OCI-LY1 (cell line): Measurements from ENCODE around the gene DHX9.

Experiments used
- H2AFZ ChIP-seq: fragments of 200-600 bp; sonication (generic), shearing (Covaris generic); 2 replicates; pipeline ENCODE4 v1.6.0; 2014; ENCODE audit warnings: antibody characterized with exemption, mild to moderate bottlenecking, low read length
- H3F3A ChIP-seq: fragments of 200-600 bp; sonication (generic), shearing (Covaris generic); 2 replicates; pipeline ENCODE4 v1.6.0; 2014; ENCODE audit warnings: mild to moderate bottlenecking, antibody characterized with exemption, low read length, moderate library complexity; ENCODE audit not compliant: insufficient read depth
- H3K27ac ChIP-seq: fragments of 200-600 bp; sonication (generic); 2 replicates; pipeline ENCODE4 v1.5.1; 2014; ENCODE audit warnings: low read length, mixed run types, mild to moderate bottlenecking, low read depth; ENCODE audit not compliant: poor library complexity, severe bottlenecking
- H3K27me3 ChIP-seq: fragments of 200-600 bp; sonication (generic); 2 replicates; pipeline ENCODE4 v1.6.0; 2014; ENCODE audit warnings: antibody characterized with exemption, mild to moderate bottlenecking, low read length, moderate library complexity; ENCODE audit not compliant: insufficient read depth
- H3K36me3 ChIP-seq: fragments of 200-600 bp; sonication (generic); 2 replicates; pipeline ENCODE4 v1.6.1; 2014; ENCODE audit warnings: mild to moderate bottlenecking, antibody characterized with exemption, low read length, moderate library complexity, mixed read lengths; ENCODE audit not compliant: insufficient read depth
- H3K4me1 ChIP-seq: fragments of 200-600 bp; sonication (generic); 2 replicates; pipeline ENCODE4 v1.5.1; 2014; ENCODE audit warnings: mild to moderate bottlenecking, low read length, moderate library complexity; ENCODE audit not compliant: insufficient read depth, severe bottlenecking
- H3K4me2 ChIP-seq: fragments of 200-600 bp; sonication (generic), shearing (Covaris generic); 2 replicates; pipeline ENCODE4 v1.6.1; 2014; ENCODE audit warnings: low read length
- H3K4me3 ChIP-seq: fragments of 200-600 bp; sonication (generic); 2 replicates; pipeline ENCODE4 v1.5.1; 2014; ENCODE audit warnings: low read length, low read depth, mild to moderate bottlenecking, mixed read lengths; ENCODE audit not compliant: poor library complexity, severe bottlenecking
- H3K79me2 ChIP-seq: fragments of 200-600 bp; shearing (Covaris generic); 2 replicates; pipeline ENCODE4 v1.6.1; 2016; ENCODE audit warnings: mixed run types, low read length, mixed read lengths; ENCODE audit not compliant: insufficient read depth
- H3K9ac ChIP-seq: fragments of 200-600 bp; sonication (generic), shearing (Covaris generic); 2 replicates; pipeline ENCODE4 v1.6.1; 2014; ENCODE audit warnings: mild to moderate bottlenecking, low read length, mixed read lengths
- H3K9me2 ChIP-seq: fragments of 200-600 bp; sonication (generic), shearing (Covaris generic); 2 replicates; pipeline ENCODE4 v1.6.1; 2014; ENCODE audit warnings: low read depth, mild to moderate bottlenecking, low read length, mixed read lengths
- H3K9me3 ChIP-seq: fragments of 200-600 bp; shearing (Covaris generic); 2 replicates; pipeline ENCODE4 v1.6.1; 2014; ENCODE audit warnings: low read length, mixed read lengths
- H4K20me1 ChIP-seq: fragments of 200-600 bp; sonication (generic), shearing (Covaris generic); 2 replicates; pipeline ENCODE4 v1.6.0; 2016; ENCODE audit warnings: mild to moderate bottlenecking, low read length; ENCODE audit not compliant: insufficient read depth
- EZH2 ChIP-seq: fragments of 200-600 bp; sonication (generic), shearing (Covaris generic); IDR thresholded peaks from 2 replicates; pipeline ENCODE4 v1.8.0; 2017; ENCODE audit warnings: borderline replicate concordance, mixed run types, mild to moderate bottlenecking, antibody characterized with exemption, low read length, moderate library complexity, mixed read lengths
- TF ChIP-seq, protein P1 (sequence below): fragments of 200-600 bp; sonication (generic), shearing (Covaris generic); IDR thresholded peaks from 2 replicates; pipeline ENCODE4 v1.5.1; 2017; ENCODE audit warnings: mild to moderate bottlenecking, antibody characterized with exemption, low read length, moderate library complexity, mixed read lengths

The DHX9 gene

DNA sequence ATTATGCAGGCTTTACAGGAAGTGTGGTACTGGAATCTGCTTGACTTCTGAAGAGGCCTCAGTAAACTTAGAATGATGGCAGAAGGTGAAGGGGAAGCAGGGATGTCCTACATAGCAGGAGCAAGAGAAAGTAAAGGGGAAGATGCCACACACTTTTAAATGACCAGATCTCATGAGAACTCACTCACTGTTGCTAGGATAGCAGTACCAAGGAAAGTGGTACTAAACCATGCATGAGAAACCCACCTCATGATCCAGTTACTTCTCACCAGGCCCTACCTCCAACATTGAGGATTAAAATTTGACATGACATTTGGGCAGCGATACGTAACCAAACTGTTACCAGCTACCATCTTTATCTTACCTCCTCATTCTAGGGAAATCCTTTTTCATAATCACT lies 9.6 kb downstream of the DHX9 start:
- Histone ChIP-seq H3K36me3 (peaks cover 99% of the 10 kb centered on the region), H3K9me3 (no peaks in the 10 kb centered on the region), H2AFZ (no peak overlapping the region), H3K9ac (no peak overlapping the region), H3K27ac (no peak overlapping the region), H3K4me2 (no peak overlapping the region), H4K20me1 (peaks cover 9% of the 10 kb centered on the region), H3K4me3 (no peak overlapping the region), H3K79me2 (peaks cover 77% of the 10 kb centered on the region), H3K27me3 (no peaks in the 10 kb centered on the region), H3K4me1 (no peaks in the 10 kb centered on the region), H3F3A (no peaks in the 10 kb centered on the region), H3K9me2 (no peaks in the 10 kb centered on the region)
- TF ChIP-seq, protein P1, sequence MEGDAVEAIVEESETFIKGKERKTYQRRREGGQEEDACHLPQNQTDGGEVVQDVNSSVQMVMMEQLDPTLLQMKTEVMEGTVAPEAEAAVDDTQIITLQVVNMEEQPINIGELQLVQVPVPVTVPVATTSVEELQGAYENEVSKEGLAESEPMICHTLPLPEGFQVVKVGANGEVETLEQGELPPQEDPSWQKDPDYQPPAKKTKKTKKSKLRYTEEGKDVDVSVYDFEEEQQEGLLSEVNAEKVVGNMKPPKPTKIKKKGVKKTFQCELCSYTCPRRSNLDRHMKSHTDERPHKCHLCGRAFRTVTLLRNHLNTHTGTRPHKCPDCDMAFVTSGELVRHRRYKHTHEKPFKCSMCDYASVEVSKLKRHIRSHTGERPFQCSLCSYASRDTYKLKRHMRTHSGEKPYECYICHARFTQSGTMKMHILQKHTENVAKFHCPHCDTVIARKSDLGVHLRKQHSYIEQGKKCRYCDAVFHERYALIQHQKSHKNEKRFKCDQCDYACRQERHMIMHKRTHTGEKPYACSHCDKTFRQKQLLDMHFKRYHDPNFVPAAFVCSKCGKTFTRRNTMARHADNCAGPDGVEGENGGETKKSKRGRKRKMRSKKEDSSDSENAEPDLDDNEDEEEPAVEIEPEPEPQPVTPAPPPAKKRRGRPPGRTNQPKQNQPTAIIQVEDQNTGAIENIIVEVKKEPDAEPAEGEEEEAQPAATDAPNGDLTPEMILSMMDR = no peak
- no peak for TF ChIP-seq EZH2

DNA sequence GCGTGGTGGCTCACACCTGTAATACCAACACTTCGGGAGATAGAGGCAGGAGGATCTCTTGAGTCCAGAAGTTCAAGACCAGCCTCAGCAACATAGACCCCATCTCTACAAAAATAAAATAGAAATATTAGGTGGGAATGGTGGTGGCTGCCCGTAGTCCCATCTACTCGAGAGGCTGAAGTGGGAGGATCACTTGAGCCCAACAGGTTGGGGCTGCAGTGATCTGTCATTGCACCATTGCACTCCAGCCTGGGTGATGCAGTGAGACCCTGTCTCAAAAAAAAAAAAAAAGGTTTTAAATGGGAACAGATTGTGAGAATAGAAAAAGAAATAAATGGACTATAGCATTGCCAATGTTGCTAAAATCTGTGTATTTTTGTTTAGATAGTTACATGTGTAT lies 11.2 kb downstream of the DHX9 start:
- Histone ChIP-seq H3K9me3 (no peaks in the 10 kb centered on the region), H3K9ac (no peak overlapping the region), H3K4me2 (no peak overlapping the region), H3K27ac (no peak overlapping the region), H3K79me2 (peaks cover 61% of the 10 kb centered on the region), H3K4me3 (no peak overlapping the region), H3F3A (no peaks in the 10 kb centered on the region), H2AFZ (no peak overlapping the region), H3K9me2 (no peaks in the 10 kb centered on the region), H3K4me1 (no peaks in the 10 kb centered on the region), H4K20me1 (peaks cover 9% of the 10 kb centered on the region; the same call in 1 of the 2 replicates), H3K36me3 (peaks cover 99% of the 10 kb centered on the region), H3K27me3 (no peaks in the 10 kb centered on the region)
- TF ChIP-seq EZH2 = no peak
- TF ChIP-seq, protein P1 = no peak

- Histone ChIP-seq H3K36me3 (peaks cover 99% of the 10 kb centered on the region), H3K9me3 (no peaks in the 10 kb centered on the region), H3K4me2 (no peak overlapping the region), H3K79me2 (peaks cover 46% of the 10 kb centered on the region), H3K9me2 (no peaks in the 10 kb centered on the region), H3K9ac (no peak overlapping the region), H3K27ac (no peak overlapping the region), H3F3A (no peaks in the 10 kb centered on the region), H3K4me1 (no peaks in the 10 kb centered on the region), H3K4me3 (no peak overlapping the region), H3K27me3 (no peaks in the 10 kb centered on the region), H4K20me1 (peaks cover 9% of the 10 kb centered on the region; the same call in 1 of the 2 replicates), H2AFZ (no peak overlapping the region)
- TF ChIP-seq, protein P1 = no peak
- no peak for TF ChIP-seq EZH2
Measured at GRCh38 chr1:182851825-182852224, 12.7 kb downstream of the DHX9 start.
